Measurements from ENCODE around the gene SLC19A1. TPM values are rescaled to one million over a fixed set of nuclear protein-coding genes. Genes with fewer than 3 reads are reported as not detected.
"Not testable (repeated sequence)": the region's sequence is repeated elsewhere in the genome, so short reads cannot be mapped to it uniquely, and the experiment has no call there.

Gene SLC19A1
- total RNA-seq, 4 donors from 2014 or later, result 2.8 to 10.0 (median 6.6) TPM

DNA sequence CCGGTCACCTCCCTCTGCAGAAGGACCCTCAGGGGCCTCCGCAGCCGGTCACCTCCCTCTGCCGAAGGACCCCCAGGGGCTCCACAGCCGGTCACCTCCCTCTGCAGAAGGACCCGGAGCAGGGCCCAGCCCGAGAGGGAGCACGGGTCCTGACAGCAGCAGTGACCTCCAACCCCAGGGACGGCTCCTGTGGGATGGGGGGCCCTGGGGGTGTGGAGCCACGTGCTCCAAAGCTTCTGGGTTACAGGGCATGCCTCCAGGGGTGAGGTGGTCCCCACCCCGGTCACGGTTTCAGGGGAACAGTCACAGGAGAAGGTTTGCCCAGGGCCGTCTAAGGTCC is 40.3 kb downstream of the SLC19A1 start:
- no peaks in the 10 kb centered on the region for H3K9me3 ChIP-seq
- intact Hi-C loops (cut with DNase I), result no loop called here
- H3K27me3 ChIP-seq, result peaks cover 0 to 3% (median 0%) of the 10 kb centered on the region in 4 donors
- no peak overlapping the region for H3K27ac ChIP-seq (replicated peaks in 1 of 4)
- DNase-seq (ENCODE audit: extremely low spot score), result no peak
- WGBS, result 87% methylated on average over 4 of the region's 13 CpGs
- peaks cover 8 to 56% (median 47%) of the 10 kb centered on the region in 4 donors for H3K36me3 ChIP-seq
- no peak overlapping the region for H3K4me3 ChIP-seq
- no peaks in the 10 kb centered on the region for H3K4me1 ChIP-seq
- no peak for TF ChIP-seq EP300 (IDR thresholded peaks at IDR 0.05)
- no peak for TF ChIP-seq POLR2A (IDR thresholded peaks at IDR 0.05; ENCODE audit: low read depth)
- TF ChIP-seq, protein P1, sequence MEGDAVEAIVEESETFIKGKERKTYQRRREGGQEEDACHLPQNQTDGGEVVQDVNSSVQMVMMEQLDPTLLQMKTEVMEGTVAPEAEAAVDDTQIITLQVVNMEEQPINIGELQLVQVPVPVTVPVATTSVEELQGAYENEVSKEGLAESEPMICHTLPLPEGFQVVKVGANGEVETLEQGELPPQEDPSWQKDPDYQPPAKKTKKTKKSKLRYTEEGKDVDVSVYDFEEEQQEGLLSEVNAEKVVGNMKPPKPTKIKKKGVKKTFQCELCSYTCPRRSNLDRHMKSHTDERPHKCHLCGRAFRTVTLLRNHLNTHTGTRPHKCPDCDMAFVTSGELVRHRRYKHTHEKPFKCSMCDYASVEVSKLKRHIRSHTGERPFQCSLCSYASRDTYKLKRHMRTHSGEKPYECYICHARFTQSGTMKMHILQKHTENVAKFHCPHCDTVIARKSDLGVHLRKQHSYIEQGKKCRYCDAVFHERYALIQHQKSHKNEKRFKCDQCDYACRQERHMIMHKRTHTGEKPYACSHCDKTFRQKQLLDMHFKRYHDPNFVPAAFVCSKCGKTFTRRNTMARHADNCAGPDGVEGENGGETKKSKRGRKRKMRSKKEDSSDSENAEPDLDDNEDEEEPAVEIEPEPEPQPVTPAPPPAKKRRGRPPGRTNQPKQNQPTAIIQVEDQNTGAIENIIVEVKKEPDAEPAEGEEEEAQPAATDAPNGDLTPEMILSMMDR (IDR thresholded peaks at IDR 0.05), result no peak
- no peak for TF ChIP-seq POLR2AphosphoS5 (IDR thresholded peaks at IDR 0.05)

DNA sequence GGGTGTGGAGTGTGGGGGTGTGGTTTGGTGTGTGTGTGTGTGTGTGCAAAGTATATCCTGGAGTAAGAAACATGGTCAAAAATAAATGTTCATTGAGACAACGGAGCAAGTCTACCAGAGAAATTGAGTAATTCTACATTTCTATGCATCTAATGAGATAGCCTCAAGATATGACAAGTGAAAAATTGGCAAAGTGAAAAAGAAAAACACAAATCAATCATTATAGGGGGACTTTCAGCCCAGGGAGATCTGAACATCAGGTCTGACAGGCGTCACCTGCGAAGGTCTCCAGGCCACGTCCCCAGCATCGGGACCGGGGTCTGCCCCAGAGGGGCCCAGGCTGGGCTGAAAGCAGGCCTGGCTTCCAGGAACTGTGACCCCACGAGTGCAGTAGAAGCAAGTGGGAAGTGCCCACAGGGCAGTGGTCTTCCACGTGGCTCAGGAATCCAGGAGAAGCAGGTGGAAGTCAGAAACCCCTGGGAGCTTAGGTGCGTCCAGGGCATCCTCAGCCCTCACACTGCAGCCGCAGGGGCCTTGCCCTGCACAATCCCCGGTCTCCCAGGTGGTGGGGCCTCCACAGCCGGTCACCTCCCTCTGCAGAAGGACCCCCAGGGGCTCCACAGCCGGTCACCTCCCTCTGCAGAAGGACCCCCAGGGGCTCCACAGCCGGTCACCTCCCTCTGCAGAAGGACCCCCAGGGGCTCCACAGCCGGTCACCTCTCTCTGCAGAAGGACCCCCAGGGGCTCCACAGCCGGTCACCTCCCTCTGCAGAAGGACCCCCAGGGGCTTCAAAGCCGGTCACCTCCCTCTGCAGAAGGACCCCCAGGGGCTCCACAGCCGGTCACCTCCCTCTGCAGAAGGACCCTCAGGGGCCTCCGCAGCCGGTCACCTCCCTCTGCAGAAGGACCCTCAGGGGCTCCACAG is 40.9 kb downstream of the SLC19A1 start:
- H3K4me3 ChIP-seq; H3K4me1 ChIP-seq; DNase-seq (ENCODE audit: extremely low spot score); intact Hi-C loops (cut with DNase I); H3K27me3 ChIP-seq; H3K27ac ChIP-seq (replicated peaks in 1 of 4); H3K9me3 ChIP-seq: not testable (repeated sequence)
- 89% methylated on average over 11 of the region's 20 CpGs for WGBS
- peaks cover 11 to 56% (median 49%) of the 10 kb centered on the region in 4 donors for H3K36me3 ChIP-seq

- intact Hi-C loops (cut with DNase I), result no loop called here
- no peak overlapping the region for H3K4me3 ChIP-seq
- no peaks in the 10 kb centered on the region for H3K9me3 ChIP-seq
- H3K4me1 ChIP-seq, result no peaks in the 10 kb centered on the region
- no peak for TF ChIP-seq POLR2A (IDR thresholded peaks at IDR 0.05; ENCODE audit: low read depth)
- TF ChIP-seq, protein P1 (IDR thresholded peaks at IDR 0.05), result no peak
- peaks cover 0 to 3% (median 0%) of the 10 kb centered on the region in 4 donors for H3K27me3 ChIP-seq
- DNase-seq (ENCODE audit: extremely low spot score), result no peak
- peaks cover 19 to 56% (median 51%) of the 10 kb centered on the region in 4 donors for H3K36me3 ChIP-seq
- H3K27ac ChIP-seq (replicated peaks in 1 of 4), result no peak overlapping the region
- 90% methylated on average over 6 of the region's 6 CpGs for WGBS
Measured at GRCh38 chr21:45499970-45500577, 42.2 kb downstream of the SLC19A1 start.

GRCh38 chr21:45499201-45499750 is 43.0 kb downstream of the SLC19A1 start:
- peaks cover 19 to 56% (median 54%) of the 10 kb centered on the region in 4 donors for H3K36me3 ChIP-seq
- H3K27ac ChIP-seq (replicated peaks in 1 of 4), result no peak overlapping the region
- no peak overlapping the region for H3K4me3 ChIP-seq
- DNase-seq (ENCODE audit: extremely low spot score), result no peak
- WGBS, result 89% methylated on average over 25 of the region's 25 CpGs
- H3K4me1 ChIP-seq, result no peaks in the 10 kb centered on the region
- TF ChIP-seq, protein P1 (IDR thresholded peaks at IDR 0.05), result no peak
- TF ChIP-seq EP300 (IDR thresholded peaks at IDR 0.05) (no peak), POLR2A (IDR thresholded peaks at IDR 0.05; ENCODE audit: low read depth) (no peak), POLR2AphosphoS5 (IDR thresholded peaks at IDR 0.05) (no peak)
- H3K9me3 ChIP-seq, result no peaks in the 10 kb centered on the region
- intact Hi-C loops (cut with DNase I), result no loop called here
- H3K27me3 ChIP-seq, result peaks cover 0 to 3% (median 0%) of the 10 kb centered on the region in 4 donors

GRCh38 chr21:45498646-45499000 is 43.6 kb downstream of the SLC19A1 start:
- Histone ChIP-seq H3K4me3 (no peak overlapping the region), H3K36me3 (peaks cover 19 to 61% (median 60%) of the 10 kb centered on the region in 4 donors)
- WGBS, result 91% methylated on average over 9 of the region's 9 CpGs

More at GRCh38 chr21:45498646-45499000, 43.6 kb downstream of the SLC19A1 start:
- Histone ChIP-seq H3K27me3 (no peaks in the 10 kb centered on the region), H3K27ac (replicated peaks in 1 of 4) (no peak overlapping the region), H3K4me1 (no peaks in the 10 kb centered on the region), H3K9me3 (no peaks in the 10 kb centered on the region)
- TF ChIP-seq POLR2A (IDR thresholded peaks at IDR 0.05; ENCODE audit: low read depth) (no peak), POLR2AphosphoS5 (IDR thresholded peaks at IDR 0.05) (no peak), EP300 (IDR thresholded peaks at IDR 0.05) (no peak)
- TF ChIP-seq, protein P1 (IDR thresholded peaks at IDR 0.05), result no peak
- intact Hi-C loops (cut with DNase I), result no loop called here
- no peak for DNase-seq (ENCODE audit: extremely low spot score)
